LoVo (cell line): ENCODE measurements around the gene UBAC1.

Experiments
- DNase-seq: peaks from one replicate; pipeline ENCODE4 v3.0.0-alpha.2; 2016; ENCODE audit warnings: low spot score

The UBAC1 gene, protein sequence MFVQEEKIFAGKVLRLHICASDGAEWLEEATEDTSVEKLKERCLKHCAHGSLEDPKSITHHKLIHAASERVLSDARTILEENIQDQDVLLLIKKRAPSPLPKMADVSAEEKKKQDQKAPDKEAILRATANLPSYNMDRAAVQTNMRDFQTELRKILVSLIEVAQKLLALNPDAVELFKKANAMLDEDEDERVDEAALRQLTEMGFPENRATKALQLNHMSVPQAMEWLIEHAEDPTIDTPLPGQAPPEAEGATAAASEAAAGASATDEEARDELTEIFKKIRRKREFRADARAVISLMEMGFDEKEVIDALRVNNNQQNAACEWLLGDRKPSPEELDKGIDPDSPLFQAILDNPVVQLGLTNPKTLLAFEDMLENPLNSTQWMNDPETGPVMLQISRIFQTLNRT

DNA sequence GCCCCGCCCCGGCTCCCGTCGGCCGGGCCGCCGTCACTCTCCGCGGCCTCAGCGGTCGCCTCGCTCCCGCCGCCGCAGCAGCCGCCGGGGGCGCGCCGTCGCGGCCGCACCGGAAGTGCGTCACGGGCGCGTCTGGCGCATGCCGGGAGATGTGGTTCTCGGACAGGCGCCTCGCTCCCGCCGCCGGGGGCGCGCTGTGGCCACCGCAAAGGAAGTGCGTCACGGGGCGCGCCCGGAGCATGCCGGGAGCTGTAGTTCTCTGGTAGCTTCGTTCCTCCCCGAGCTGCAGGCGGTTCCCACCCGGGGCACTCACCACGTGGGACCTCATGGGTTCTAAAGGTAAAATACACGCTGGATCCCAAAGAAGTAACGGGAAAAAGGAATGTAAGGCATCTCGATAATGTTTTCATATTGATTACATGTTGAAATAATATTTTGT lies at the start of gene UBAC1:
Gene UBAC1 (minus strand): TSS at position 97 of the 439 bp plus-strand sequence. CDS start 211 bp downstream, outside the sequence.
- peak; percentile 96 for DNase-seq

DNA sequence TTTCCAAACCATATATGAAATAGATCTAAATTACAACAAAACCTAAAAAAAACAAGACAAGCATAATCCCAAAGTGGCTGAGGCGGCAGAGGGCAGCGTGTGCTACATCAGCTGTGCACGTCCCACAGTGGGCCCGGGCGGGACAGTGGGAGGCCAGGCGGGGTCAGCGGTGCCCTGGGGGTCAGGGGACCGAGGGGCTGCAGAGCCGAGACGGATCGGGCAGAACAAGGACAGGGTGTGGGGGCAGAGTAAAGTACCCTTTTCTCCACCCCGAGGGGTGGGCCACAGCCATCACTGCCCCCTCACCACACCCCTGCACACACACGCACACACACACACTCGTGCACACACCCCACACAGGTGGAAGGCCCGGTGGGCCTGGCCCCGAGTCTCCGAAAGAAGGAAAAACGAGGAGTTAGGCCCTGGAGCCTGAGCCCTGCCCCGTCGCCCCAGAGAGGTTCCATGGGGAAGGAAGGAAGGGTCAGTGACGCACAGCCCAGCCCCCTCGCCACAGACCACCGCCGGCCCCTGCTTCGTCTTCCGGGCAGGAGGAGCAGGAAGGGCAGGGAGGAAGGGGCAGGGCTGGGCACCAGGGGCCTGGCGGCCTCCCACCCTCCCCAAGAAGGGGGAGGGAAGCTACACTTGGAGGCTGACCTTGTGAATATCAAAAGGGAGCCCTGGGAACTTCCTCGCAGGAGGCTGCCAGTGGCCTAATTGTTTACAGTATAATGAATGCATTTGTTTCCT lies 49.6 kb upstream of the UBAC1 start:
- no peak for DNase-seq

DNA sequence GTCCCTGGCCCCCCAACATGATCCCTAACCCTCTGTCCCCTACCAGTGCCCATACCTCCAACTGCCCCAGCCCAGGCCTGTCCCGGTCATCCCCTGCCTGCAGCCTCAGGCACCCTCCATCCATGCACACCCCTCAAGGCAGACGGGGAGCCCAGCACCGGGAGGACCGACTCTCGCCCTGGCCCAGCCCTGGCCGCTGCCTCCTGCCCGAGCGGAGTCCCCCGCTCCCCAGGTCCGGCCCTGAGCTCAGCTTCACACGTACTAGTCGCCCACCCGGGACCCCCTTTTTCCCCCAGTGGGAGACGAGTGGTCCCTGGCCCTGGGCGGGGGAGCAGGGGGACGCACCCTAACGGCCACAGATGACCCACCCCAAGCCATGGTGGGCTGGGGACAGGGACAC lies 49.0 kb upstream of the UBAC1 start:
- DNase-seq, result no peak

DNA sequence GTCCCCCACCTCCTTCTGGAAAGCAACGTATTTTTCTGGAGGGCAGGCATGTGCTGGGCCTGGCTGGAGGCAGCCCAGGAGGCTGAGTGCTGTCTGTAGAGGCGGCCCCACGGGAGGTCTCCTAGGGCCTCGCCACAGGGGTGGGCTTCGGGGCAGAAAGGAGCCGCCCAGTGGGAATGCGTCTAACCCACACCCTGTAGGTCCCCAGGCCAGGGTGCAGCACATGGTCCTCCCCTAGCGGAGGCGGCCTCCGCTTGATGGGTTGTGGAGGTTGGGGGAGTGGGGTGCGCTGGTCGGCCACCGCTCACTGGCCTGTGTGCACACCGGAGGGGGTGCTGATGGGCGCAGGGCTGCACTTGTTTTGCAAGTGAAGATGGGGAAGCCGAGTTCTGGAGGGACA lies 48.3 kb upstream of the UBAC1 start:
- no peak for DNase-seq

DNA sequence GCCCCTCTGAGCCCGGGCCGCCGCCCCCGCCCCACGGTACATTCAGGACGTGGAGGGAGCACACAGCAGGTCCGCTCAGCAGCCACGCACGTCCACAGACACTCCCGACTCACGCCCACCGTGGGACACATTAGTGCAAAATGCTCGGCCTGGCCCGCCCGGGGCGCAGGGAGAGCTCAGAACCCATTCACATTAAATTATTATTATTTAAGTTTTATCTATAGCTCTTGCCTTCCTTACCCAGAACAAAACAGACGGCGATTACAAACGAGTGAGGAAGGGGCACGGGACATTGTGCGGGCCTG lies 47.5 kb upstream of the UBAC1 start:
- DNase-seq, result no peak

DNA sequence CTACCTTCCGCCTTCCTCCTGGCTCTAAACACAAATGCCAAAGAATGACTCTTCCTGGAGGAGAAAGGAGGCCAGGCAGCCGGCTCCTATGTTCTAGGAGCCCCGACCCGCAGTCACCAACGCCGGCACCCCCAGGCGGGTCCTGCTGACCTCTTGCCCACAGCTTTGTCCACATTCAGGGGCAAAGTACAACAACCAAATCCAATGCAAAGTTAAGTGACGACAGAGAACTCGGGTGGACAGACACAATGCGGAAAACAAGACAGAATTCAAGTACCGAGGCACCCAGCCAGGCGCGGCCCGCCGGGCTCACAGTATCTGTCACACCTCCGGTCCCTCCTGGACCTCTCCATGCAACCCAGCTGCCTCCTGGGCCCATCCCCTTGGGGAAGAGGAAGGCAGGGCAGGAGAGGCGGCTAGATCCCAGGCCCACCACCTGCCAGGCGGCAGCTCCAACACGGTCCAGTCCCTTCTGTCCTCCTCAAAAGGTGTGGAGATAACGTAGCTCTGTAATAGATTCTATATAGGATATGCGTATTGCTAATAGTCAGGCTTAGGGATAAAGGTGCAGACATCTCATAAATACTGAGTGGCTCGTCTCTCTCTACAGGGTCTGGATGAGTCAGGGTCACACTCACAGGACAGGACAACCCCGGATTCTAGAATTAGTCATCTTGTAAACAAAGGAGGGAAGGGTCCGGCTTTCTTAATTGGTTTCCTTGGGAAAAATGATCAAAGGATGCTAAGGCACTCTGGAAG lies 46.9 kb upstream of the UBAC1 start:
- DNase-seq, result no peak

DNA sequence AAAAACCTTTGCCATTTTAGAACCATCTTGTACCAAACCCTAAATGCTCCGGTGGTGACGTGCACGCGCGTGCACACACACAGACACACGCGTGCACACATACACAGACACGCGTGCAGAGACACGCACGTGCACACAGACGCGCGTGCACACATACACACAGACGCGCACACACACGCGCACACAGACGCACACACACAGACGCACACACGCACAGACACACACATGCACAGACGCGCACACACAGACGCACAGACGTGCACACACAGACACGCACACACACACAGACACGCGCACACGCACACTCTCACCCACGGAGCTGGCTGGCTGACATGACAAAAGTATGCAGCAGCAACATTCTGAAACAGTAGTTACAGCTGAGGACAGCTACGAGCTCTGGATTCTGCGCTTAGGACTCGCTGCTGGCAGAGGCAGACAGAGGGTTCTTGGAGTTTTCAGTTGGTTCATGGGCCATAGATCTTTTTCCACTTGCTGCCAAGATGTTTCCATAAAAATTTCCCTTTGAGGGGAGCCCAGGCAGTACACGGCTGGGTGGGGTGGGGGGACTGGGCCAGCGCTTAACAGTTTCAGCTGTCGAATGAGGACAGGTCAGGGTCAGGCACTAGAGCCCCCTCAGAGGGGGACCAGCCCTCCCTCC lies 46.2 kb upstream of the UBAC1 start:
- DNase-seq, result no peak

DNA sequence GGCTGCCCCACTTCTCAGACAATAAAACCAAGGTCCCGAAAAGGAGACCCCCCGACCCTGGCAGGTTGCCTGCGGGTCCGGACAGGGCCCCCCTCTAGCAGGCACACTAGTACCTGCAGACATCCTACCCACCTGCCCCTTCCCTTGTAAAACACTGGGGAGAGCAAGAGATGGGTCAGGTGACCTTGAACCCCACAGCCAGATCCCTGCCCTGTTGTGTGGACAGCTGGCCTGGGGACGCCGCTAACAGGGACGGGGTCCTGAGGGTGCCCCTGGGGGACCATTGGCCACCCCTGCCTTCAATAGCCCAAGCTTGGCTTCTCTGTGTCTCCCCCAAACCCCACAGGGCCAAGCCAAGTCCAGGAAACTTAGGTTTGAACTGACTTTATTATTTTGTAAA lies 45.0 kb upstream of the UBAC1 start:
- no peak for DNase-seq

DNA sequence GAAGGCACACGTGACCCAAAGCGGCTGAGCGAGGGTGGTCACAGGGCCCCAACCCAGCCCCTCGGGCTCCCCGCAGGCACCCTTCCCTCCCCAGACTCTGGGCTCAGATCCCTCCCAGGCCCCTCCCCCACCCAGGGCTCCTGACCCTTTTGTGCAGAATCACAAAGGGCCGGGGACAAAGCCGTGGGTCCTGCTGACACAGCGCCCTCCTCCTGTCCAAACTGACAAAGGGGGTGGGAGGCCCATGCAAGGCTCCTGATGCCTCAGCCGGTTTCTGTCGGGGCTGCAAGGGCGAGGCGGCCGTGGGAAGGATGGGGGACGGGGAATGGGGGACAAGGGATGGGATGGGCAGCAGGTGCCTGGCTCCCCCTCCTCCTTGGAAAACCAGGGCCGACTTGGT lies 43.5 kb upstream of the UBAC1 start:
- no peak for DNase-seq

DNA sequence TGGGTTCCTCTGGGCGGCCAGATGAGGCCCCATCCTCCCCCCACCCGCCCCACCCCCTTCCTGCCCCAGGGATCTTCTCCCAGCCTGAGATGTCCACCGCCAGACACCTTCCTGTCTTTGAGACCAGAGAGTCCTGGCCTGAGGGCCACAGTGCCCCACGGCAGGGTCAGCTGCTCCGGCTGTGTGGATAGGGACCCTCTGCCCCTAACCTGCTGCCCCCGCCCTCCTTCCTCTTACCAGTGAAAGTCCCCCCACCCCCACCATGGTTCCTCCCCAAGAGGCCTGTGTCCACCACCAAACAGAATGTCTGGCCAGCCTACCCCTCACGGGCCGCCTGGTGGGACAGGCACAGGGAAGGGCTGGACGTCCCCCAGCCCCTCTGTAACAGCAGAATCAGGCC lies 43.0 kb upstream of the UBAC1 start:
- no peak for DNase-seq

DNA sequence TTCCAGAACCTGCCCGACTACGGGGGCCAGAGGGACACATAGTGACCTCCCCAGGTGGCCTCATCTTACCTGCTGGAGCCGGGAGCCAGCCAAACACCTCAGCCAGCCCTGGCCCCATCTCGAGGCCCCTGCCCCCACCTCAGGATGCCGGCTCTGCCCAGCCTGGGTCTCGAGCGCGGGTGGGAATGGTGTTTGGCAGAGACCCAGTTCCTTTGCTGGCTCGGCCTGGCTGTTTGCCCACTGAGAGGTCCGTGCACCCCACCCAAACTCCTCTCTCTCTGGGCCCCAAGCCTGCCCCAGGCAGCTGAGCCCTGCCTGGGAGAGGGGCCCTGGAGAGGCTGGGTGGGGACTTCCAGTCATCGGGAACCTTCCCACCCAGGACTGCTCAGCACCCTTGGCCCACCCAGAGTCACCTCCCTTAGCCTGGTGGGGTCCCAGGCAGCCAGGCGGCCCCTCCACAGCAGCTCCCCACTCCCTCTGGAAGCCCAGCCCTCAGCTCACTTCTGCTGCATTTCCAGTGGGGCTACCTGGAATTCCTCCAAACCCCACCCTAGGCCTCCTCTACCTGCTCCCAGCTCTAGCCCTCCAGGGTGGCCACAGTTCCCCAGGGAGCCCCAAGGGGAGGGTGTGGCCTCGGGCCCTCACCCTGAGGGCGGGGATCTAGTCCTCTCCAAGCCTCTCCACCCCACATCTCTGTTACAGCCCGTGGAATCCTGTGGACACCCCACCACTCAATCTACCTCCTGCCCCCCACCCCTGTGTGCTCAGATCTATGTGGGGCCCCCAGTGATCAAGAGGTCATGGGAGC lies 42.4 kb upstream of the UBAC1 start:
- DNase-seq, result no peak

DNA sequence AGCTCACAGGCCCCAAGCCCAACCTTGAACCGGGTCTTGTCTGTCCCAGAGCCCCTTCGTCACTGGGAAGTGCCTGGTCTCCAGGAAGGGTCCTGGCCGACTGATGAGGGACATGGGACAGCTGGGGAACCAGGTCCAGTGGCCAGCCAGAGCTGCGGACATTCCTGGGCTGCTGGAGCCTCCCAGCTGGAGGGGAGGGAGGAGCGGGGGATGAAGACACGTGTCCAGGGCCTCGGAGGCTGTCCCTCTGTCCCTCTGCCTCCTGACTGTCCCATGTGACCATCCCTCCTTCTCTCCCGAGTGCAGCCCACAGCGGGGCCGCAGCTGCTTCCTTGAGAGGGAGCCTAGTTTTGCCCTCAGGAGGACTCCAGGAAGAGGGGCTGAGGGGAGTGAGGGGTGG lies 41.7 kb upstream of the UBAC1 start:
- DNase-seq, result no peak

DNA sequence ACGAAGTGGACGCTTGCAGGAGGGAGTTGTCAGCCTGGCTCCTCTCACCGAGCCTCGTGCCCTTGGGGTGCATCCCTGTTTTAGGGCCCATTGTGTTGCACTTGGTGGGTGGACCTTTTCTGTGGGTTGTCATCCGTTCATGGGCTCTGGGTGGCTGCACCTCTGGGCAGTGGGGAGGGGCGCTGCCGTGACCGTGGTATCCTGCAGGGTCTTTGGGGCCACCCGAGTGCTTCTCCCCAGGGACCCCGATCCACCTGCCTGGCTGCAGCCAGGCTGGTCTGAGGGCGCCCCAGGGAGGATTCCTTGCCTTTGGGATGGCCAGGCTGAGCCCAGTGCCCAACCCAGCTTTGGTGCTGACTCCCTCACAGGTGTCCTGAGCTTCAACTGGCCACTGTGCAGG lies 41.0 kb upstream of the UBAC1 start:
- no peak for DNase-seq

DNA sequence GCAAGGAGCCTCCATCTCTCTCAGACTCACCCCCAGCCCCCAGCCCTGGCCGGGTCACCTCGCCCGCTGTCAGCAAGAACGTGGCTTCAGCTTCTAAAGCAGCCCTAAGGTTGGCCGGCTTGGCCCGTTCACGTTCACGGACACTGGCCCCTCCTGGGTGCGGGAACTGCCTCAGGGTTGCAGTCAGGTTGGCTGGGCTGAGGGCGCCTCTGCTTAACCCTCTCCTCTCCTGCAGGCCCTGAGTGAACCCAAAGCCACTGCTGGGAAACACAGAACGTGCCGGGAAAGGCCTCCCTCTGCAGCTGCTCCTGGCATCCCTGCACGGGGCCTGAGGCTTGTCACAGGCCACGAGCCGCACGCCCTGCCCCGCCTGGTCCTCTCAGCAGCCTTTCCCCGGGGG lies 40.1 kb upstream of the UBAC1 start:
- no peak for DNase-seq

DNA sequence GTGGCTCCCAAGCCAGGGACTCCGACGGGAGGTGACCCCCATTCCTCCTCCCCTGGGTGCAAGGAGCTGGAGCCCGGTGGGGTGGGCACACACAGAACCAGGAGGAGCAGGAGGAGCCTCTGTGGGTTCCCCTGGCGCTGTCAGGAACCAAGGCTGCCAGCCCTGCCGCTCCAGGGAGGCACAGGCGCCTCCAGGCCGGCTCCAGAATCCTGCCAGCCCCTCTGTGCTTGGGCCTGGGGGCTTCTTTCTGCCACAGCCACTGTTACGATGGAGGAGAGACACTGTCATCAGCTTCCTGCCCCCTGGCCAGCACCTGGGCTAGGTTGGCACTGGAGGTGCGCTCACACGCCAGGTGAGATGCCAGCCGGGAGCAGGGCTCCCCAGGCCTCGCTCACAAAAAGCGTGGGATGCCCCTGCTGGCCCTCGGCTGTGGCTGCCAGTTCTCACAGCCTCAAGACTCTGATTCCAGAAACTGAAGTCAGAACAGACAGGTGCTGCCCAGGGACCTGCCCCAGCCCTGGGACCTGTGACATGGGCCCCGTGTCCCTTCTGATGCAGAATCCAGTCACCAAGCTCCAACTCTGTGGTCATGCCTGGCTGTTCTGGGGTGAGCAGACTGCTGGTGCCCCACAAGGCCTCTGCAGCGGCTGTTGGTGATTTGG lies 37.4 kb upstream of the UBAC1 start:
- no peak for DNase-seq

DNA sequence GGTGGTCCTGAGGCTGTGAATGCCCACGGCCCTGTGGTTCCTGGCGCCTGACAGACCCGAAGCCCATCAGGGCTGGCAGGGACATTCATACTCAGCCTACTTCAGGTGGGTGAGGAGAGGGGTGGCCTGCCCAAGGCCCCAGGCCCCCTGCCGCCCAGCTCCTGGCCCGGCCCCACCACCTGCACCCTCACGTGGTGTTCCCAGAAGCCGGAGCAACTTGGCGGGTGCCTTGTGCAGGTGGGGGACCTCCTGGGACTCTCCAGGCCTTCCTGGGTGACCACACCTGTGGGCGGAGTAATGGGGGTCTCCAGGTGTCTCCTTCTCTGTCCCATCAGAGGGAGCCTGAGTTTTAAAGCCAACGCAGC lies 36.8 kb upstream of the UBAC1 start:
- DNase-seq, result no peak

DNA sequence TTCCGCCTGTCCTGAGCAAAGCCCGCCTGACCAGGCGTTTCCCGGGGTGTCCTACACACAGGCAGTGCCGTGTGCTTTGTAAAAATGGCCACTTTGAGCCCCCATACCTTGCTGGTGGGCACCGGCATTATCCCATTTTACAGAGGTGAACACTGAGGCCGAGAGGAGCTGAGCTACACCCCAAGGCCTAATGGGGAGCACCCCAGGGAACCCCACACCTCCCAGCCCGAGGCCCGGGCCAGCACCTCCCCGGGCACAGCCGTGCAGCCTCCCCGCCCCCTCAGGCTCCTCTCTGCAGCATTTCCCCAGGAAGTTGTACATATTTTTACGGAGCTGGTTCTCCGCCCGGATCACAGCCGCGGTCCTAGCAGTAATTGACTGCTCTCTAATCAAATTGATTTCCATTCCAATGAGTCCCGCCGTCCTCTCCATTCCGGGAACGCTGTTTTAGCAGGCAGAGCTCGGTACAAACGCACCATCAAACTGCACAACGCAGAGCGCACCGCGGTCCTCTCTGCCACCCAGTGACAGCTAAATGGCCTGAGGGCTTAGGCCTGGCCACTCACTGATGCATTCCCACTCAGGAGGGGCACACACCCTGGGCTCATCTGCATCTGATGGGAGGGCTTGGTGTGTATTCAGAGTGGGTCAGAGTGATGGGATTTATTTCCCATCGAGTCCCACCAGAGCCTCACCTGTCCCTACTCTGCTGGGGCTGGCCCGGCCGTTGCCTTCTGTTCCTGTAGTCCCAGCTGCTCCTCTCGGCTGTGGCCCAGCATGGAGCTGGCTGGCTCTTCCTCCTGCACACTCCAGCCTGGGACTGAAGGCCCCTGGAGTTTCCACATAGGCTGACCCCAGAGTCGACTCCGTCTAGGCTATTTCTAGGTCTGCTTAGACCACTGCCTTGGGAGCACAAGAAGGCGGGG lies 36.2 kb upstream of the UBAC1 start:
- no peak for DNase-seq

DNA sequence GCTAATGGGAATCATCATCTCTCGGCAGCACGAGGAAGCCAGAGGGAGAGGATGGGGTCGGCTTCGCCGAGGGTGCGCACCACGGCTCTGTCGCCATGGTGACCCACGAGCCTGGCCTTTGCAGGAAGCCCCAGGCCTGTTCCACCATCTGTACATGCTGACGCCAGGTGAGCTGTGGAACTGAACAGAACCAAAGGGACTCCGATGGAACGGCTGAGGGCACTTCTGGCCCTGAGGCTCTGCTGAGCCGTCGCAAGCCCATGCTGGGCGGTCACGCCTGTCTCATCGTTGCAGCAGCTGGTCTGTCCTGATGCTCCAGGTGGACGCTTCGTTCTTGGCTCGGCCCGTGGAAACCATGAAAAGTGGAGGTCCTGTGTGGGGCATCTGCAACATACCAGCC lies 34.6 kb upstream of the UBAC1 start:
- DNase-seq, result no peak

DNA sequence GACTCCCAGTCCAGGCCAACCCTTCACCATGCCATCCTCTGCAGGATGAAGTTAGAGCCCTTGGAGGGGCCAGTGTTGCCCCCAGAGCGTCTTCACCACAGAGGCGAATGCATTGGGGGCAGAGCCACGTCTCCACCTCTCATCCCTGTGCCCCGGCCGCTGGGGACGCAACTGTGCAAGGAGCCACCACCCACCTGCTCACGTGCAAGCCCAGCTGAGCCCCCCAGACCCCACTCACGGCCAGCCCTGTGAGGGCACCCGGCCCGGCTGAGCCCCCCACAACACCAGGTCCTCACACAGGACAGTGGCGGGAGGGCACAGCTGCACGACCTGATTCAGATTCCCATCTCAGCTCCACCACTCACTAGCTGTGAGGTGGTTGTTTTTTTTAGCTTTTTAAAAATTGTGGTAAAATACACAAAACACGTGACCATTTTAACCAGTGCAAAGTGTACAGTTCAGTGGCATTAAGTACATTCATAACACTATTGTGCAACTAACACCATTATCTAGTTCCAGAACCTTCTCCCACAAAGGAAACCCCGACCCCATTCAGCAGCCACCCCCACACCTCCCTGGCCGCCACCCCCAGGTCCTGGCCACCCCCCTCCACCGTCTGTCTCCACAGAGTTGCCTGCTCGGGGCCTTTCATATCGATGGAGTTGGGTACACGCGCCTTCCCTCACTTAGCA lies 33.5 kb upstream of the UBAC1 start:
- no peak for DNase-seq
